ENCODE measurements around the gene CP. TPM values are rescaled to one million over a fixed set of nuclear protein-coding genes. Genes with fewer than 3 reads are reported as not detected.

CP gene
- total and polyA plus RNA-seq, 9 of the 15 experiments (the other 6 are each of a cell fraction or from before 2014, with no cell fraction given): 0.30 to 0.75 TPM; not detected in 7

DNA sequence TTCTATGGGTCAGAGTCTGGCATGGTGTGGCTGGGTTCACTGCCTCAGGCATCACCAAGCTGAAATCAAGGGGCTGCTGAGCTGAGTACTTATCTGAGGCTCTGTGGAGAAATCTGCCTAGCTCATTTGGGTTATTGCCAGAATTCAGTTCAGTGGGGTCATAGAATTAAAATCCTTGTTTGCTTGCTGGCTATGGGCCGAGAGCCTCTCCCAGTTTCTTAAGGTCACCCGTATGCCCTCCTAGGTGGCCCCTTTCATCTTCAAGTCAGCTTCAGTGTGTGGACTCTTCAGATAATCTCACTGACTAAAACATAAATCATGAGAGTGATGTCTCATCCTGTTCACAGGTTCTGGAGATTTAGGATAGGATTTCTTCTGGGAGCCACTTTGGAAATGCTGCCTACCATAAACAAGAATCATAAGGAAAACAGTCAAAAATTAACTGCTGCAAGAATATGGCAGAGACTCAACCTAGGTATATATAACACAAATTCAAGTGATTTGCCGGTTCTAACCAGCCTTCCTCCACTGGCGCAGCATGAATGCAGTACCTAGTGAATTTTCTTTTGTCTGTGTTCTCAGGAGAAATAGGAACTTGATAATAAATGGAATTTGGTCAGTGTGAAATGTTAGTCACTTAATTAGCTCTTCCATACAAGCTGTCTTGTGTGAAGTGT lies 5.3 kb downstream of the CP start:
- BruUV-seq (replicated peaks): no TSS peak
- Histone ChIP-seq H3K36me3 (ENCODE audit: control insufficient read depth, insufficient read depth, low read length) (no peaks in the 10 kb centered on the region), H3K79me2 (ENCODE audit: control insufficient read depth, insufficient read depth, low read length) (no peaks in the 10 kb centered on the region), H3K9me3 (replicated peaks; ENCODE audit: control insufficient read depth, insufficient read depth, low read depth, low read length) (no peaks in the 10 kb centered on the region), H3K4me1 (replicated peaks in 1 of 2; ENCODE audit: control insufficient read depth in 2 of 2, insufficient read depth in 2 of 2, low read length in 2 of 2) (no peaks in the 10 kb centered on the region; a peak in 2 of 5 replicates), H3K4me2 (ENCODE audit: insufficient read depth, low read length) (no peak overlapping the region), H3K4me3 (no peak overlapping the region), H3K9ac (ENCODE audit: insufficient read depth in 1 of 2, low read depth in 2 of 2, low read length in 2 of 2) (no peak overlapping the region), H3K27me3 (ENCODE audit: control insufficient read depth in 2 of 2, insufficient read depth in 2 of 2, low read length in 2 of 2) (no peaks in the 10 kb centered on the region), H3K9me1 (ENCODE audit: control insufficient read depth, insufficient read depth, low read length) (no peaks in the 10 kb centered on the region), H3K27ac (ENCODE audit: extremely low read depth, low read depth, low read length) (no peak overlapping the region), H2AFZ (ENCODE audit: low read depth, low read length) (no peak overlapping the region), H4K20me1 (replicated peaks; ENCODE audit: control insufficient read depth, insufficient read depth, low read length) (no peaks in the 10 kb centered on the region)
- DNase-seq (ENCODE audit: extremely low read depth in 1 of 4, low spot score in 3 of 4): peak in 1 of 4 experiments; percentile 21
- WGBS (ENCODE audit: insufficient coverage, low coverage, missing lambda C conversion rate): 0% methylated on average over 4 of the region's 4 CpGs
- no peak for FAIRE-seq
- POLR2A ChIA-PET: interaction anchor here (0.8 kb wide), 1 partner anchor 12 kb away, joined by 3 read pairs; no protein-coding TSS in a partner anchor
- intact Hi-C loops (cut with micrococcal nuclease): no loop called here
- in situ Hi-C loops (cut with MboI): no loop called here
- no peak for ATAC-seq
- peak; percentile 60 for TF ChIP-seq ARID1B (IDR thresholded peaks at IDR 0.05)
- TF ChIP-seq ZFP1 (CRISPR knock-in tag; IDR thresholded peaks at IDR 0.05): no peak
- TF ChIP-seq, protein P1, sequence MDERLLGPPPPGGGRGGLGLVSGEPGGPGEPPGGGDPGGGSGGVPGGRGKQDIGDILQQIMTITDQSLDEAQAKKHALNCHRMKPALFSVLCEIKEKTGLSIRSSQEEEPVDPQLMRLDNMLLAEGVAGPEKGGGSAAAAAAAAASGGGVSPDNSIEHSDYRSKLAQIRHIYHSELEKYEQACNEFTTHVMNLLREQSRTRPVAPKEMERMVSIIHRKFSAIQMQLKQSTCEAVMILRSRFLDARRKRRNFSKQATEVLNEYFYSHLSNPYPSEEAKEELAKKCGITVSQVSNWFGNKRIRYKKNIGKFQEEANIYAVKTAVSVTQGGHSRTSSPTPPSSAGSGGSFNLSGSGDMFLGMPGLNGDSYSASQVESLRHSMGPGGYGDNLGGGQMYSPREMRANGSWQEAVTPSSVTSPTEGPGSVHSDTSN (CRISPR knock-in tag; IDR thresholded peaks at IDR 0.05; ENCODE audit: low read depth): no peak
- TF ChIP-seq, protein P1 (tag; conservative IDR thresholded peaks at IDR 0.05; ENCODE audit: low read depth): peak; percentile 84
- TF ChIP-seq MEIS2 (IDR thresholded peaks at IDR 0.05; ENCODE audit: partially characterized antibody): peak; percentile 89
- peak; percentile 82 for TF ChIP-seq MECOM (CRISPR knock-in tag; IDR thresholded peaks at IDR 0.05)
- peak; percentile 32; the same call in 1 of the 2 replicates for TF ChIP-seq CBFA2T2 (conservative IDR thresholded peaks at IDR 0.05)
- peak; percentile 71 for TF ChIP-seq NFIC (IDR thresholded peaks at IDR 0.05)
- 0 out of 2 replicates have a peak, but pooled peaks have one; percentile 27 for TF ChIP-seq LEF1 (IDR thresholded peaks at IDR 0.05)
- TF ChIP-seq ESRRB (CRISPR knock-in tag; IDR thresholded peaks at IDR 0.05; ENCODE audit: borderline replicate concordance): no peak
- TF ChIP-seq TCF3 (CRISPR knock-in tag; IDR thresholded peaks at IDR 0.05): peak; percentile 32; the same call in 1 of the 2 replicates
- no peak for TF ChIP-seq BMI1 (IDR thresholded peaks at IDR 0.05; ENCODE audit: low read length)
- TF ChIP-seq CBFA2T3 (IDR thresholded peaks at IDR 0.05): peak; percentile 58
- no peak for TF ChIP-seq HDAC8 (tag; IDR thresholded peaks at IDR 0.05)
- TF ChIP-seq FOSL1 (tag; conservative IDR thresholded peaks at IDR 0.05): peak; percentile 39; the same call in 1 of the 2 replicates
- TF ChIP-seq KDM1A (IDR thresholded peaks at IDR 0.05): peak; percentile 57 to 59
- TF ChIP-seq HDAC1 (IDR thresholded peaks at IDR 0.05): no peak
- TF ChIP-seq SMARCA4 (IDR thresholded peaks at IDR 0.05): peak; percentile 34; the same call in 1 of the 2 replicates
- TF ChIP-seq, protein P2, sequence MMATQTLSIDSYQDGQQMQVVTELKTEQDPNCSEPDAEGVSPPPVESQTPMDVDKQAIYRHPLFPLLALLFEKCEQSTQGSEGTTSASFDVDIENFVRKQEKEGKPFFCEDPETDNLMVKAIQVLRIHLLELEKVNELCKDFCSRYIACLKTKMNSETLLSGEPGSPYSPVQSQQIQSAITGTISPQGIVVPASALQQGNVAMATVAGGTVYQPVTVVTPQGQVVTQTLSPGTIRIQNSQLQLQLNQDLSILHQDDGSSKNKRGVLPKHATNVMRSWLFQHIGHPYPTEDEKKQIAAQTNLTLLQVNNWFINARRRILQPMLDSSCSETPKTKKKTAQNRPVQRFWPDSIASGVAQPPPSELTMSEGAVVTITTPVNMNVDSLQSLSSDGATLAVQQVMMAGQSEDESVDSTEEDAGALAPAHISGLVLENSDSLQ (IDR thresholded peaks at IDR 0.05): peak; percentile 64
- CTCF ChIA-PET (ENCODE audit: low intra/inter-chr PET ratio): no interaction called here
